ENCODE measurements around the gene TIMP4.

- no peak for TF ChIP-seq CTCF (conservative IDR thresholded peaks at IDR 0.05; ENCODE audit: low read depth, low read length)
- no peak for TF ChIP-seq CEBPB (IDR thresholded peaks at IDR 0.05; ENCODE audit: low read depth, low read length)
- no peak for TF ChIP-seq POLR2A (IDR thresholded peaks at IDR 0.05; ENCODE audit: low read depth, low read length)
- no peak for TF ChIP-seq FOS (IDR thresholded peaks at IDR 0.05; ENCODE audit: low read depth, low read length)
- no peak for TF ChIP-seq BHLHE40 (IDR thresholded peaks at IDR 0.05; ENCODE audit: low read depth, low read length)
- no peak for TF ChIP-seq ELK1 (IDR thresholded peaks at IDR 0.05; ENCODE audit: borderline replicate concordance, low read depth, low read length)
- TF ChIP-seq RCOR1 (IDR thresholded peaks at IDR 0.05; ENCODE audit: insufficient replicate concordance, low read length), result no peak
- no peak for TF ChIP-seq MAFK (IDR thresholded peaks at IDR 0.05; ENCODE audit: low read depth, low read length)
- TF ChIP-seq MXI1 (IDR thresholded peaks at IDR 0.05; ENCODE audit: borderline replicate concordance, low read depth, low read length), result no peak
- TF ChIP-seq MAZ (IDR thresholded peaks at IDR 0.05; ENCODE audit: borderline replicate concordance, low read depth, low read length), result no peak
- TF ChIP-seq USF2 (IDR thresholded peaks at IDR 0.05; ENCODE audit: low read depth, low read length), result no peak
These were observed 38.8 kb upstream of the TIMP4 start for GRCh38 chr3:12197475-12197874.
